Measurements from ENCODE around the gene WDR7.

- TF ChIP-seq, protein P1, sequence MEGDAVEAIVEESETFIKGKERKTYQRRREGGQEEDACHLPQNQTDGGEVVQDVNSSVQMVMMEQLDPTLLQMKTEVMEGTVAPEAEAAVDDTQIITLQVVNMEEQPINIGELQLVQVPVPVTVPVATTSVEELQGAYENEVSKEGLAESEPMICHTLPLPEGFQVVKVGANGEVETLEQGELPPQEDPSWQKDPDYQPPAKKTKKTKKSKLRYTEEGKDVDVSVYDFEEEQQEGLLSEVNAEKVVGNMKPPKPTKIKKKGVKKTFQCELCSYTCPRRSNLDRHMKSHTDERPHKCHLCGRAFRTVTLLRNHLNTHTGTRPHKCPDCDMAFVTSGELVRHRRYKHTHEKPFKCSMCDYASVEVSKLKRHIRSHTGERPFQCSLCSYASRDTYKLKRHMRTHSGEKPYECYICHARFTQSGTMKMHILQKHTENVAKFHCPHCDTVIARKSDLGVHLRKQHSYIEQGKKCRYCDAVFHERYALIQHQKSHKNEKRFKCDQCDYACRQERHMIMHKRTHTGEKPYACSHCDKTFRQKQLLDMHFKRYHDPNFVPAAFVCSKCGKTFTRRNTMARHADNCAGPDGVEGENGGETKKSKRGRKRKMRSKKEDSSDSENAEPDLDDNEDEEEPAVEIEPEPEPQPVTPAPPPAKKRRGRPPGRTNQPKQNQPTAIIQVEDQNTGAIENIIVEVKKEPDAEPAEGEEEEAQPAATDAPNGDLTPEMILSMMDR (IDR thresholded peaks at IDR 0.05), result no peak
- no peak for TF ChIP-seq ZFX (IDR thresholded peaks at IDR 0.05; ENCODE audit: borderline replicate concordance)
These were observed 69.9 kb downstream of the WDR7 start for GRCh38 chr18:56721031-56721430.
